ENCODE measurements around the gene TTYH2.

Gene TTYH2

DNA sequence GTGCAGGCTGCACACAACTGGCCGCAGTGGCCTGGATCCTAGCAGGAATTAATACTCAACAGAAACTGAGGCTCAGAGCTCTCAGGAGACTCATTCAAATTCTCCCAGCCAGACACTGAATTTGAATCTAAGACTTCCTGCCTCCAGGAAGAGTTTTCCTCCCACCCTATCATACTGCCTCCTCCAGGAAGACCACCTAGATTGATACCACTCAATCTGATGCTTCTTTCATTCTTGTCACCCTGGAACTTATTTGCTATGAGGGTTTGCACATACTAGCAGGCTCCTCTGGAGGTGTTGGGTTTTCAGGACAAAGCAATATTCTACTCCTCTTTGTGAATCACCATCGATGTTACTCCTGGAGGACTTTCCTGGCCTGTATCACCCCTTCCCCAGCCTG, 15.6 kb upstream of the TTYH2 start:
- Histone ChIP-seq H3K4me1 (peaks cover 0 to 7% (median 3%) of the 10 kb centered on the region in 4 donors), H3K27me3 (peaks cover 0 to 90% of the 10 kb centered on the region in 2 donors), H3K9me3 (no peaks in the 10 kb centered on the region), H3K4me3 (no peak overlapping the region), H3K27ac (no peak overlapping the region), H3K36me3 (no peaks in the 10 kb centered on the region)
- no peak for TF ChIP-seq CTCF (IDR thresholded peaks at IDR 0.05)
- intact Hi-C loops (cut with DNase I; ENCODE audit: low total_unique reads): no loop called here
- DNase-seq: no peak

DNA sequence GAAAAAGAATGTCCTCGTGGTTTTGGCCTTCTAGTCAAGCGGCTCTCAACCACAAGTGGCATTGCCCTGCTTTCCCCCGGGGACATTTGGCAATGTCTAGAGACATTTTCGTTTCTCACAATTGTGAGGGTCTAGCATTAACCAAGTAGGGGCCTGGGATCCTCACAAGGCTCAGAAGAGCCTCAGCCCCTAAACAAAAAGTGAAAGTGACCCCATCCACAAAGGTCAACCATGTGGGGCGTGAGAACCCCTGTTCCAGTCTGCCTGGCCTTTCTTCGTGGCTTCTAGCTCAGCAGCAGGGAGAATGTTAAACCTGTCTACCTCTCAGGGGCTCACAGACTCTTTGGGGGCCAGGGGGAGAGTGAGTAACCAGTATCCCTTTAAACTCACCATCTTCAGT, 14.7 kb upstream of the TTYH2 start:
- intact Hi-C loops (cut with DNase I; ENCODE audit: low total_unique reads): no loop called here
- Histone ChIP-seq H3K9me3 (no peaks in the 10 kb centered on the region), H3K27me3 (peaks cover 0 to 84% of the 10 kb centered on the region in 2 donors), H3K36me3 (no peaks in the 10 kb centered on the region), H3K4me3 (no peak overlapping the region), H3K27ac (no peak overlapping the region), H3K4me1 (peaks cover 0 to 12% (median 7%) of the 10 kb centered on the region in 4 donors)
- DNase-seq: no peak
- no peak for TF ChIP-seq CTCF (IDR thresholded peaks at IDR 0.05)

- peak; percentile 70 to 89 for TF ChIP-seq CTCF (IDR thresholded peaks at IDR 0.05)
- DNase-seq: peak in 1 of 2 donors; percentile 45
- Histone ChIP-seq H3K4me3 (no peak overlapping the region), H3K4me1 (peaks cover 0 to 17% (median 12%) of the 10 kb centered on the region in 4 donors), H3K27me3 (peaks cover 0 to 79% of the 10 kb centered on the region in 2 donors), H3K9me3 (no peaks in the 10 kb centered on the region), H3K36me3 (no peaks in the 10 kb centered on the region), H3K27ac (no peak overlapping the region)
- intact Hi-C loops (cut with DNase I; ENCODE audit: low total_unique reads): loop anchor here (10.0 kb wide), 2 partner anchors 575 to 1115 kb away; partner anchors contain the start of gene NAT9
These were observed 13.9 kb upstream of the TTYH2 start for GRCh38 chr17:74199306-74200092.

DNA sequence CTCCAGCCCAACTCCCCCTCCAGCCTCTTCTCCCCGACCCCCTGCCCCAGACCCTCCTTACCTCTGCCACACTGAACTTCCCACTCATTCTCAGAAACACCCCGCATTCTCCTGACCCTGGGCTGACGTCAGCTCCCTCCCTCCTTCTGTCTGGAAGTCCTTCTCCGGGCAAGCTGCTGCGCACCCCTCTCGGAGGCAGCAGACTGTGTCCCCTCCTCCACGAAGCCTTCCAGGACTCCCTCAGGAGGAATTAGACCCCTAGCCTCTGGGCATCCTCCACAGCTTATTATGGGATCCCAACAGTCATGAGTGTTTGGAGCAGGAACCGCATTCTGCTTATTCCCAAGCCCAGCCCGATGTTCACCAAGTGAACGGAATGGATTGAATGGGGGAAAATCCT, 13.3 kb upstream of the TTYH2 start:
- Histone ChIP-seq H3K4me1 (peaks cover 0 to 24% (median 17%) of the 10 kb centered on the region in 4 donors), H3K4me3 (no peak overlapping the region), H3K36me3 (peaks cover 0 to 5% (median 5%) of the 10 kb centered on the region in 3 donors), H3K9me3 (no peaks in the 10 kb centered on the region), H3K27me3 (peaks cover 0 to 73% of the 10 kb centered on the region in 2 donors), H3K27ac (no peak overlapping the region)
- intact Hi-C loops (cut with DNase I; ENCODE audit: low total_unique reads): loop anchor here (10.0 kb wide), 2 partner anchors 575 to 1115 kb away; partner anchors contain the start of gene NAT9
- DNase-seq: no peak
- TF ChIP-seq CTCF (IDR thresholded peaks at IDR 0.05): no peak

GRCh38 chr17:74201250-74201649, 12.1 kb upstream of the TTYH2 start:
- H3K4me1 ChIP-seq: peaks cover 0 to 35% (median 23%) of the 10 kb centered on the region in 4 donors
- H3K36me3 ChIP-seq: peaks cover 0 to 17% (median 13%) of the 10 kb centered on the region in 3 donors
- no peak for DNase-seq
- peaks cover 0 to 62% of the 10 kb centered on the region in 2 donors for H3K27me3 ChIP-seq
- no peak overlapping the region for H3K4me3 ChIP-seq
- no peak overlapping the region for H3K27ac ChIP-seq
- intact Hi-C loops (cut with DNase I; ENCODE audit: low total_unique reads): loop anchor here (10.0 kb wide), 2 partner anchors 574 to 1116 kb away; partner anchors contain the start of gene NAT9
- no peaks in the 10 kb centered on the region for H3K9me3 ChIP-seq
- TF ChIP-seq CTCF (IDR thresholded peaks at IDR 0.05): no peak
